GM21529 (cell line): ENCODE measurements around the gene ARHGEF16.

Experiments
- ATAC-seq: cut with Tn5 transposase; IDR thresholded peaks from one replicate; pipeline ENCODE4 v1.9.1; 2021; ENCODE audit not compliant: unreplicated experiment

ARHGEF16 gene

GRCh38 chr1:3498986-3499385 is 44.5 kb downstream of the ARHGEF16 start:
- ATAC-seq = no peak

- ATAC-seq = no peak
These were observed 45.1 kb downstream of the ARHGEF16 start for GRCh38 chr1:3499611-3500010.

- ATAC-seq = no peak
These were observed 45.9 kb downstream of the ARHGEF16 start for GRCh38 chr1:3500265-3500835.

GRCh38 chr1:3501437-3501836 is 47.0 kb downstream of the ARHGEF16 start:
- no peak for ATAC-seq

GRCh38 chr1:3501856-3502640 is 47.6 kb downstream of the ARHGEF16 start:
- no peak for ATAC-seq

- ATAC-seq = no peak
These were observed 48.4 kb downstream of the ARHGEF16 start for GRCh38 chr1:3502641-3503524.

GRCh38 chr1:3503525-3503886 is 49.0 kb downstream of the ARHGEF16 start:
- ATAC-seq = no peak

- ATAC-seq = no peak
These were observed 49.8 kb downstream of the ARHGEF16 start for GRCh38 chr1:3504151-3504821.

GRCh38 chr1:3504822-3505153 is 50.3 kb downstream of the ARHGEF16 start:
- no peak for ATAC-seq

- ATAC-seq = no peak
These were observed 50.7 kb downstream of the ARHGEF16 start for GRCh38 chr1:3505161-3505560.

- ATAC-seq = no peak
These were observed 51.6 kb downstream of the ARHGEF16 start for GRCh38 chr1:3506041-3506440.

- no peak for ATAC-seq
These were observed 52.5 kb downstream of the ARHGEF16 start for GRCh38 chr1:3506943-3507342.

GRCh38 chr1:3507636-3508275 is 53.3 kb downstream of the ARHGEF16 start:
- ATAC-seq = no peak

- no peak for ATAC-seq
These were observed 54.4 kb downstream of the ARHGEF16 start for GRCh38 chr1:3508757-3509415.

- ATAC-seq = no peak
These were observed 55.3 kb downstream of the ARHGEF16 start for GRCh38 chr1:3509721-3510120.

GRCh38 chr1:3510136-3510955 is 55.9 kb downstream of the ARHGEF16 start:
- no peak for ATAC-seq

GRCh38 chr1:3510956-3511250 is 56.4 kb downstream of the ARHGEF16 start:
- no peak for ATAC-seq

- ATAC-seq = no peak
These were observed 56.8 kb downstream of the ARHGEF16 start for GRCh38 chr1:3511306-3511705.

GRCh38 chr1:3511856-3512255 is 57.4 kb downstream of the ARHGEF16 start:
- no peak for ATAC-seq

GRCh38 chr1:3514404-3514803 is 59.9 kb downstream of the ARHGEF16 start:
- no peak for ATAC-seq
